DMS53 (cell line): Measurements from ENCODE around the gene RUNX1.
"Not testable (repeated sequence)": the region's sequence is repeated elsewhere in the genome, so short reads cannot be mapped to it uniquely, and the experiment has no call there.

Experiments
- DNase-seq: peaks from one replicate; lab custom pipeline; 2025; lab: John Stamatoyannopoulos, UW

The RUNX1 gene

GRCh38 chr21:34969423-34970166 lies 79.5 kb downstream of the RUNX1 start:
- DNase-seq = no peak

GRCh38 chr21:34968414-34969333 lies 80.4 kb downstream of the RUNX1 start:
- no peak for DNase-seq

GRCh38 chr21:34967509-34968289 lies 81.4 kb downstream of the RUNX1 start:
- peak; percentile 4 for DNase-seq

GRCh38 chr21:34966881-34967280 lies 82.2 kb downstream of the RUNX1 start:
- not testable (repeated sequence) for DNase-seq

- DNase-seq = peak; percentile 11
These were observed 83.6 kb downstream of the RUNX1 start for GRCh38 chr21:34965200-34966174.

GRCh38 chr21:34962586-34963222 lies 86.4 kb downstream of the RUNX1 start:
- no peak for DNase-seq

- DNase-seq = no peak
These were observed 87.0 kb downstream of the RUNX1 start for GRCh38 chr21:34962136-34962535.

GRCh38 chr21:34960687-34961086 lies 88.4 kb downstream of the RUNX1 start:
- DNase-seq = no peak

GRCh38 chr21:34959607-34960006 lies 89.5 kb downstream of the RUNX1 start:
- DNase-seq = no peak

GRCh38 chr21:34958040-34958439 lies 91.1 kb downstream of the RUNX1 start:
- DNase-seq = no peak

GRCh38 chr21:34956416-34957316 lies 92.4 kb downstream of the RUNX1 start:
- DNase-seq = no peak

GRCh38 chr21:34953950-34954349 lies 95.2 kb downstream of the RUNX1 start:
- DNase-seq = no peak

GRCh38 chr21:34952701-34953100 lies 96.4 kb downstream of the RUNX1 start:
- peak; percentile 15 for DNase-seq

GRCh38 chr21:34951868-34952267 lies 97.2 kb downstream of the RUNX1 start:
- DNase-seq = not testable (repeated sequence)

GRCh38 chr21:34950980-34951379 lies 98.1 kb downstream of the RUNX1 start:
- DNase-seq = no peak

GRCh38 chr21:34949499-34949898 lies 99.6 kb downstream of the RUNX1 start:
- no peak for DNase-seq

- no peak for DNase-seq
These were observed 100.1 kb downstream of the RUNX1 start for GRCh38 chr21:34949030-34949429.

GRCh38 chr21:34948157-34948556 lies 100.9 kb downstream of the RUNX1 start:
- no peak for DNase-seq

- no peak for DNase-seq
These were observed 102.1 kb downstream of the RUNX1 start for GRCh38 chr21:34946916-34947534.
